Mesodermal cell (in vitro differentiated cells): ENCODE measurements around the gene INTS12.
"Not testable (repeated sequence)": the region's sequence is repeated elsewhere in the genome, so short reads cannot be mapped to it uniquely, and the experiment has no call there.

Experiments
- H3K27ac ChIP-seq: 2 replicates; pipeline ENCODE4 v1.7.0; 2013; ENCODE audit warnings: mild to moderate bottlenecking, low read depth, low read length, moderate library complexity; ENCODE audit not compliant: severe bottlenecking
- H3K36me3 ChIP-seq: 2 replicates; pipeline ENCODE4 v1.7.1; 2013; ENCODE audit warnings: mild to moderate bottlenecking, low read length, moderate library complexity; ENCODE audit not compliant: control insufficient read depth, insufficient read depth
- H3K4me1 ChIP-seq: one replicate; pipeline ENCODE4 v1.7.1; 2013; ENCODE audit warnings: mild to moderate bottlenecking, low read length; ENCODE audit not compliant: insufficient read depth, control insufficient read depth, poor library complexity, severe bottlenecking
- H3K4me3 ChIP-seq: 2 replicates; pipeline ENCODE4 v1.7.0; 2013; ENCODE audit warnings: low read length, control low read depth, mild to moderate bottlenecking; ENCODE audit not compliant: insufficient read depth, poor library complexity, severe bottlenecking; ENCODE audit errors: extremely low read depth
- H3K9me3 ChIP-seq: 2 replicates; pipeline ENCODE4 v1.7.1; 2013; ENCODE audit warnings: mild to moderate bottlenecking, low read length, moderate library complexity; ENCODE audit not compliant: control insufficient read depth
- WGBS, 2 experiments: methylation state at CpG; one replicate each; pipeline ENCODE4 v1.1.5; 2013; ENCODE audit warnings: missing lambda C conversion rate in 2 of 2; ENCODE audit not compliant: insufficient coverage in 2 of 2; 5-methylcytosine and 5-hydroxymethylcytosine counted together

INTS12 gene

DNA sequence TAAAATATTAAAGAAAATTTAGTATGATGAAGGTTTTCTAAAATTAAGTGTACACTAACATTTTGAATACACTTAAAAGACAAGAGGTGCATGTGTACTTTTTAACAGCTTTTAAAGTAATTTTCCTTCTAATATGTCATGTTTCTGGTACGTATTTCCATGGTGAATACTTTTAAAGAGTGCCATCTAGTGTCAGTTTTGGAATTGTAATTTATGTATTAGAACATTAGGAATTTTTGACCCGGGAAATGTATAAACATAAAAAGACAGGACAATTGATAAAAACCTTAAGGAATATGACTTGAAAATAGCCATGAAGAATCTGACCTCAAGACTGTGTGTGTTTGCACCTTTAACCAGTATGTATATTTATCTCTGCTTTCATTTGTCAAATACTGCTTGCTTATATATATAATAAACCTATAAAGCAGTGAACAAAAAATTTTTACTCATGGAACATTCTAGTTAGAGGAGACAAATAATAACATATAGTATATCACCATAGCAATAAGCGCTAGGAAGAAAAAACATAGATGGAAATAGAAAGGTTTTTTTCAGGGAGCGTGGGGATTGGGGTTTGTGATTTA lies 7.3 kb upstream of the INTS12 start:
- H3K36me3 ChIP-seq: peaks cover 25% of the 10 kb centered on the region

GRCh38 chr4:105714932-105715331 lies 6.4 kb upstream of the INTS12 start:
- Histone ChIP-seq H3K9me3 (no peaks in the 10 kb centered on the region), H3K4me1 (peaks cover 3% of the 10 kb centered on the region), H3K4me3 (no peak overlapping the region), H3K36me3 (peaks cover 16% of the 10 kb centered on the region), H3K27ac (no peak overlapping the region)
- WGBS, 2 experiments: no CpG with 5 or more reads among the region's 1 CpG

More for the DNA sequence above, 7.3 kb upstream of the INTS12 start:
- H3K4me1 ChIP-seq: no peaks in the 10 kb centered on the region
- WGBS, 2 experiments: 94% methylated on average over 1 to 2 of the region's 4 CpGs
- H3K27ac ChIP-seq: no peak overlapping the region
- no peaks in the 10 kb centered on the region for H3K9me3 ChIP-seq
- H3K4me3 ChIP-seq: no peak overlapping the region

GRCh38 chr4:105714071-105714521 lies 5.6 kb upstream of the INTS12 start:
- Histone ChIP-seq H3K9me3 (no peaks in the 10 kb centered on the region), H3K36me3 (peaks cover 13% of the 10 kb centered on the region), H3K27ac (no peak overlapping the region), H3K4me1 (peaks cover 6% of the 10 kb centered on the region), H3K4me3 (no peak overlapping the region)
- 94% methylated on average over 3 of the region's 5 CpGs; no CpG with 5 or more reads in 1 of the 2 experiments for WGBS, 2 experiments

DNA sequence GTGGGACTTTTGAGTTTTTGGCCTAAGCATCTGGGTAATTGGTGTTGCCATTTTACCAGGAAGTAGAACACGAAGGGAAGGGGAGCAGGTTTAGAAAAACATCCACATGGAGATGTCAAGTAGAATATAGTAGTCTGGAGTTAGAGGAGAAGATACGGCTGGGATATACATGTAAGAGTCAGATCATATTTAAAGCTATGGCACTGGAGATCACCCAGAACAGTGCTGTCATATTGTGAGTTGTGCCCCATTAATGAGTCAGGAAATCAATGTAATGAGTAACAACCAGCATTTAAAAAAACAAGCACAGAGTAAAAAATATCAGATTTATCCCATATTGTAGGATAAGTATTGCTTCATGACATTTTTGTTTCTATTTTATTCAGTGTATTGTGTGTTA lies 4.3 kb upstream of the INTS12 start:
- Histone ChIP-seq H3K36me3 (peaks cover 6% of the 10 kb centered on the region), H3K4me3 (no peak overlapping the region), H3K4me1 (peaks cover 6% of the 10 kb centered on the region), H3K27ac (no peak overlapping the region), H3K9me3 (no peaks in the 10 kb centered on the region)
- WGBS, 2 experiments: 100% methylated on average over 2 of the region's 2 CpGs

DNA sequence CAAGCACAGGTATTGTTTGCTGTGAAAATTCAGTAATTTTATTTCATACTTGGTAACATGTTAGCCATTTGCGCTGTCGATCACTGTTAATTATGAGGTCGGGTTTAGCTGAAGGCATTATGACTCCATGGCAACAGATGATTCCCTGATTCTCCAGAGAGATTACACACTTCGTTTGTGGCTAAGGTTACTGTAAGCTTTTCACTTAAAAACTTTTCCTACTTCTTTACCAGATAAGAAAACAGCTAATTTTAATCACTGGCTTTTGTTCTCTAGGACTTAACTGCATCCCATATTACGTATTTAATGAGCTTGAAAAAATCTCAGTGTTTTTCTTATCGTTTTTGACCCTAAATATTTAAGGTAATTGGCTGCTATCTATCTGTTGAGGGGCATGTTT lies 2.2 kb upstream of the INTS12 start:
- Histone ChIP-seq H3K9me3 (no peaks in the 10 kb centered on the region), H3K27ac (no peak overlapping the region), H3K4me3 (no peak overlapping the region), H3K36me3 (peaks cover 3% of the 10 kb centered on the region), H3K4me1 (peaks cover 6% of the 10 kb centered on the region)
- 80 to 91% methylated on average over 4 to 5 of the region's 6 CpGs for WGBS, 2 experiments

DNA sequence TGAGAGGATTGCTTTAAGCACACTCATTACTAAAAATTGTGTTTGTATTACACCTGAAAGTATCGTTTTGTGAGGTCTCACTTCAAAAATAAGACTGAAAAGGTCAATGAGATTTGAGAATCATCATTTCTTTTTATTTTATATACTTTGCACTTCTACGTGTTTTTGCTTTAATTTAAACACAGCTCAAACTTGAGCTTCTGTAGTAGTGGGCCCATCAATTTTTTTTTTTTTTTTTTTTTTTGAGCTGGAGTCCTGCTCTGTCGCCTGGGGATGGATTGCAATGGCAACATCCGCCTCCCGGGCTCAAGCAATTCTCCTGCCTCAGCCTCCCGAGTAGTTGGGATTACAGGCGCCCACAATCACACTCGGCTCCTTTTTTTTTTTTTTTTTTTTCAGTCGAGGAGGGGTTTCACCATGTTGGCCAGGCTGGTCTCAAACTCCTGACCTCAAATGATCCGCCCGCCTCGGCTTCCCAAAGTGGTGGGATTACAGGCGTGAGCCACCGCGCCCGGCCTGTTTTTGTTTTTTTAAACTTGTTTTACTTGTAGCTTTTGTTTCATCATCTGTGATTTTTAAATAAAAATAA lies 1.6 kb upstream of the INTS12 start:
- no peak overlapping the region for H3K27ac ChIP-seq
- peaks cover 6% of the 10 kb centered on the region for H3K4me1 ChIP-seq
- peaks cover 8% of the 10 kb centered on the region for H3K36me3 ChIP-seq
- no peaks in the 10 kb centered on the region for H3K9me3 ChIP-seq
- 95% methylated on average over 3 of the region's 16 CpGs; no CpG with 5 or more reads in 1 of the 2 experiments for WGBS, 2 experiments
- H3K4me3 ChIP-seq: peak overlapping the region; percentile 77

DNA sequence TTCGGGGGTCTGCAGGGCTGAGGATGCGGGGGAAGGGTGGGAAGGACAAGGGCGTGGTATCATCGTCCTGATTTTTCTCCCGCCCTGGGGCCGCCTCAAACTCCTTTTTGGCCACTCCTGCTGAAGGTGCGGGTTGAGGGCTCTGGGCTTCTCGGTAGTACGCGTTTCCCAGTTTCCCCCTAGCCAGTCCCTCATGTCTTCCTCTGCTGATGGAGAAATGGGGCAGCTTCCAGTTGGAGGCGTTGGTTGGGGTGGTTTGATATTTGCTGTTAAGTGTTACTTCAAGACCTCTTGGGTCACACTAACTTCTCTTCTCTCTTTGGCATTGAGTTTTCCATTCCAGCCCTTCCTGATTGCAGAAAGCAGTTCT lies 577 bp upstream of the INTS12 start:
- 0 to 7% methylated on average over 3 to 10 of the region's 11 CpGs for WGBS, 2 experiments
- H3K36me3 ChIP-seq: peaks cover 15% of the 10 kb centered on the region
- peak overlapping the region; percentile 89 for H3K27ac ChIP-seq
- H3K9me3 ChIP-seq: no peaks in the 10 kb centered on the region
- H3K4me1 ChIP-seq: peaks cover 6% of the 10 kb centered on the region
- H3K4me3 ChIP-seq: peak overlapping the region; percentile 77

- H3K4me1 ChIP-seq: peaks cover 6% of the 10 kb centered on the region
- peaks cover 24% of the 10 kb centered on the region for H3K36me3 ChIP-seq
- 9 to 15% methylated on average over 4 of the region's 7 CpGs for WGBS, 2 experiments
- peak overlapping the region; percentile 89 for H3K27ac ChIP-seq
- H3K9me3 ChIP-seq: no peaks in the 10 kb centered on the region
- H3K4me3 ChIP-seq: peak overlapping the region; percentile 77
These were observed 708 bp downstream of the INTS12 start for GRCh38 chr4:105707782-105708180.

GRCh38 chr4:105698607-105699006 lies 9.9 kb downstream of the INTS12 start:
- no peaks in the 10 kb centered on the region for H3K4me1 ChIP-seq
- no peaks in the 10 kb centered on the region for H3K9me3 ChIP-seq
- WGBS, 2 experiments: 86% methylated on average over 1 of the region's 2 CpGs; no CpG with 5 or more reads in 1 of the 2 experiments
- no peak overlapping the region for H3K27ac ChIP-seq
- peaks cover 27% of the 10 kb centered on the region for H3K36me3 ChIP-seq
- H3K4me3 ChIP-seq: no peak overlapping the region

- WGBS, 2 experiments: 89 to 90% methylated on average over 4 of the region's 8 CpGs
- H3K36me3 ChIP-seq: peaks cover 30% of the 10 kb centered on the region
- H3K4me3 ChIP-seq: not testable (repeated sequence)
These were observed 12.7 kb downstream of the INTS12 start for GRCh38 chr4:105695832-105696231.

GRCh38 chr4:105694812-105695211 lies 13.7 kb downstream of the INTS12 start:
- H3K9me3 ChIP-seq, H3K4me1 ChIP-seq, H3K27ac ChIP-seq, H3K4me3 ChIP-seq: not testable (repeated sequence)
- peaks cover 30% of the 10 kb centered on the region for H3K36me3 ChIP-seq
- WGBS, 2 experiments: 84 to 90% methylated on average over 2 to 3 of the region's 5 CpGs

More at GRCh38 chr4:105695832-105696231, 12.7 kb downstream of the INTS12 start:
- not testable (repeated sequence) for H3K27ac ChIP-seq, H3K9me3 ChIP-seq, H3K4me1 ChIP-seq
